Fibroblast of skin of right biceps (primary cell): ENCODE results near the gene SEC24C.
"Not testable (repeated sequence)": the region's sequence is repeated elsewhere in the genome, so short reads cannot be mapped to it uniquely, and the experiment has no call there.

Experiments used
- DNase-seq: peaks from one replicate; pipeline ENCODE4 v3.0.0-alpha.2; 2013

The SEC24C gene

GRCh38 chr10:73774637-73775036, 30.5 kb downstream of the SEC24C start:
- DNase-seq = peak; percentile 12

GRCh38 chr10:73779018-73779417, 34.8 kb downstream of the SEC24C start:
- DNase-seq = no peak

- DNase-seq = no peak
These were observed 35.5 kb downstream of the SEC24C start for GRCh38 chr10:73779539-73780197.

GRCh38 chr10:73780301-73780700, 36.1 kb downstream of the SEC24C start:
- DNase-seq = no peak

GRCh38 chr10:73780966-73781365, 36.8 kb downstream of the SEC24C start:
- DNase-seq = no peak

- DNase-seq = no peak
These were observed 37.3 kb downstream of the SEC24C start for GRCh38 chr10:73781548-73781878.

- peak; percentile 86 for DNase-seq
These were observed 37.9 kb downstream of the SEC24C start, which contains the start of gene CHCHD1 for GRCh38 chr10:73781879-73782748. CHCHD1 (plus strand) TSS chr10:73782048; CDS start chr10:73782076, 28 bp downstream.

GRCh38 chr10:73782749-73783085, 38.5 kb downstream of the SEC24C start:
- no peak for DNase-seq

GRCh38 chr10:73785211-73785720, 41.1 kb downstream of the SEC24C start, which contains the start of gene ZSWIM8:
ZSWIM8 (plus strand) TSS chr10:73785606; CDS start chr10:73785879, 273 bp downstream.
- peak; percentile 95 for DNase-seq

- DNase-seq = peak; percentile 42
These were observed 41.7 kb downstream of the SEC24C start for GRCh38 chr10:73785721-73786511.

GRCh38 chr10:73786512-73786885, 42.3 kb downstream of the SEC24C start:
- DNase-seq = no peak

- DNase-seq = not testable (repeated sequence)
These were observed 43.0 kb downstream of the SEC24C start for GRCh38 chr10:73787031-73787800.

GRCh38 chr10:73788864-73789658, 44.9 kb downstream of the SEC24C start:
- no peak for DNase-seq

GRCh38 chr10:73789659-73790055, 45.5 kb downstream of the SEC24C start:
- DNase-seq = no peak

- DNase-seq = no peak
These were observed 46.9 kb downstream of the SEC24C start for GRCh38 chr10:73790886-73791625.

GRCh38 chr10:73791871-73792400, 47.8 kb downstream of the SEC24C start:
- no peak for DNase-seq

- DNase-seq = no peak
These were observed 49.3 kb downstream of the SEC24C start for GRCh38 chr10:73793456-73793855.

GRCh38 chr10:73795491-73795890, 51.3 kb downstream of the SEC24C start:
- not testable (repeated sequence) for DNase-seq

GRCh38 chr10:73796035-73796434, 51.9 kb downstream of the SEC24C start:
- not testable (repeated sequence) for DNase-seq

GRCh38 chr10:73796766-73797165, 52.6 kb downstream of the SEC24C start:
- no peak for DNase-seq
